Upper lobe of left lung (tissue), 6 donors: ENCODE results near the gene USP34. TPM values are rescaled to one million over a fixed set of nuclear protein-coding genes. Genes with fewer than 3 reads are reported as not detected.

Source experiments
- ATAC-seq, 2 donors: fragments of 200-7000 bp; cut with Tn5 transposase; one replicate each; pipeline ENCODE4 v1.9.1; 2022; ENCODE audit warnings: mild to moderate bottlenecking in 2 of 2, moderate library complexity in 2 of 2; ENCODE audit not compliant: low FRiP score in 2 of 2
- DNase-seq, 2 donors: peaks; one replicate each; pipeline ENCODE4 v3.0.0-alpha.2; 2019 to 2020
- H3K27ac ChIP-seq, 4 donors: fragments of 200-600 bp; sonication (generic); one replicate each; pipeline ENCODE4 v1.5.1; 2016 to 2019
- H3K27me3 ChIP-seq, 4 donors: fragments of 200-600 bp; sonication (generic); one replicate each; pipeline ENCODE4 v1.5.1; 2017 to 2019
- H3K36me3 ChIP-seq, 4 donors: fragments of 200-600 bp; sonication (generic); one replicate each; pipeline ENCODE4 v1.5.1; 2016 to 2019
- H3K4me1 ChIP-seq, 4 donors: fragments of 200-600 bp; sonication (generic); one replicate each; pipeline ENCODE4 v1.5.1; 2018 to 2019
- H3K4me3 ChIP-seq, 4 donors: fragments of 200-600 bp; sonication (generic); one replicate each; pipeline ENCODE4 v1.5.1; 2017 to 2019; ENCODE audit warnings: mild to moderate bottlenecking in 2 of 4, moderate library complexity in 1 of 4
- H3K9me3 ChIP-seq, 4 donors: fragments of 200-600 bp; sonication (generic); one replicate each; pipeline ENCODE4 v1.5.1; 2018 to 2019
- CTCF ChIP-seq, 6 experiments: fragments of 450-650 bp in 4 of 6; fragments of 200-600 bp in 2 of 6; sonication (generic) in 2 of 6; IDR thresholded peaks; one replicate each; pipeline ENCODE4 v1.5.1; 2016 to 2019; ENCODE audit warnings: antibody characterized with exemption in 6 of 6
- EP300 ChIP-seq, 4 donors: sonication (generic); formaldehyde crosslinking; IDR thresholded peaks; one replicate each; pipeline ENCODE4 v1.5.1; 2017; ENCODE audit warnings: antibody characterized with exemption in 4 of 4, control low read depth in 2 of 4
- POLR2A ChIP-seq, 4 donors: fragments of 450-650 bp; IDR thresholded peaks; one replicate each; pipeline ENCODE4 v1.5.1; 2016 to 2017; ENCODE audit warnings: antibody characterized with exemption in 4 of 4, mild to moderate bottlenecking in 2 of 4
- POLR2AphosphoS5 ChIP-seq, 2 donors: sonication (generic); formaldehyde crosslinking; IDR thresholded peaks; one replicate each; pipeline ENCODE4 v1.5.1; 2017; ENCODE audit warnings: antibody characterized with exemption in 2 of 2
- WGBS, 2 donors: methylation state at CpG; one replicate each; pipeline ENCODE4 v1.1.5; 2017 to 2018; 5-methylcytosine and 5-hydroxymethylcytosine counted together
- total RNA-seq, 6 donors: library from RNA; depleted of rRNA in 4 of 6; stranded (reverse); fragments of >200 nt in 4 of 6; gene quantifications; one replicate each; pipeline versions ENCODE4 v1.1.0 to v1.2.1, GENCODE V29; 2016 to 2021
- donor health status: DM: no; HTN: no; CAD: no; lungs with moderate emphysema.
- donor health status: DM: no; HTN: yes; CAD: no; lungs with severe emphysema.

The USP34 gene
- total RNA-seq, 6 donors from 2014 or later, result 73.8 to 223 (median 114) TPM

GRCh38 chr2:61350777-61351176 lies 120.1 kb downstream of the USP34 start:
- 91 to 93% methylated on average over 3 of the region's 3 CpGs for WGBS, 2 donors
- no peak for ATAC-seq
- H3K4me3 ChIP-seq, result no peak overlapping the region
- H3K36me3 ChIP-seq, result peaks cover 11 to 45% (median 24%) of the 10 kb centered on the region in 4 donors
- no peaks in the 10 kb centered on the region for H3K27me3 ChIP-seq
- peaks cover 0 to 8% (median 2%) of the 10 kb centered on the region in 4 donors for H3K9me3 ChIP-seq
- H3K27ac ChIP-seq, result no peak overlapping the region
- no peak for TF ChIP-seq POLR2A (IDR thresholded peaks at IDR 0.05)
- TF ChIP-seq CTCF (IDR thresholded peaks at IDR 0.05), result no peak
- TF ChIP-seq POLR2AphosphoS5 (IDR thresholded peaks at IDR 0.05), result no peak
- TF ChIP-seq EP300 (IDR thresholded peaks at IDR 0.05), result no peak
- H3K4me1 ChIP-seq, result peaks cover 0 to 9% (median 2%) of the 10 kb centered on the region in 4 donors
- peak in 1 of 2 donors; percentile 56 for DNase-seq

- TF ChIP-seq POLR2A (IDR thresholded peaks at IDR 0.05), result no peak
- TF ChIP-seq EP300 (IDR thresholded peaks at IDR 0.05), result no peak
- TF ChIP-seq CTCF (IDR thresholded peaks at IDR 0.05), result no peak
- TF ChIP-seq POLR2AphosphoS5 (IDR thresholded peaks at IDR 0.05), result no peak
- H3K27me3 ChIP-seq, result no peaks in the 10 kb centered on the region
- H3K36me3 ChIP-seq, result peaks cover 18 to 70% (median 32%) of the 10 kb centered on the region in 4 donors
- no peaks in the 10 kb centered on the region for H3K4me1 ChIP-seq
- DNase-seq (no peak), ATAC-seq (no peak)
- H3K4me3 ChIP-seq, result no peak overlapping the region
- 96% methylated on average over 1 of the region's 1 CpG for WGBS, 2 donors
- H3K27ac ChIP-seq, result no peak overlapping the region
- H3K9me3 ChIP-seq, result no peaks in the 10 kb centered on the region
These were observed 127.7 kb downstream of the USP34 start for GRCh38 chr2:61343141-61343540.

- ATAC-seq (no peak), DNase-seq (no peak)
- H3K4me1 ChIP-seq, result no peaks in the 10 kb centered on the region
- 93 to 98% methylated on average over 2 of the region's 2 CpGs for WGBS, 2 donors
- H3K27ac ChIP-seq, result no peak overlapping the region
- no peak overlapping the region for H3K4me3 ChIP-seq
- no peak for TF ChIP-seq POLR2A (IDR thresholded peaks at IDR 0.05)
- TF ChIP-seq EP300 (IDR thresholded peaks at IDR 0.05), result no peak
- TF ChIP-seq CTCF (IDR thresholded peaks at IDR 0.05), result no peak
- no peak for TF ChIP-seq POLR2AphosphoS5 (IDR thresholded peaks at IDR 0.05)
- no peaks in the 10 kb centered on the region for H3K27me3 ChIP-seq
- H3K9me3 ChIP-seq, result no peaks in the 10 kb centered on the region
- peaks cover 4 to 65% (median 15%) of the 10 kb centered on the region in 4 donors for H3K36me3 ChIP-seq
These were observed 130.6 kb downstream of the USP34 start for GRCh38 chr2:61340242-61340641.

- Histone ChIP-seq H3K36me3 (peaks cover 3 to 57% (median 12%) of the 10 kb centered on the region in 4 donors), H3K4me1 (no peaks in the 10 kb centered on the region), H3K4me3 (no peak overlapping the region), H3K27ac (no peak overlapping the region), H3K9me3 (no peaks in the 10 kb centered on the region), H3K27me3 (no peaks in the 10 kb centered on the region)
- TF ChIP-seq EP300 (IDR thresholded peaks at IDR 0.05) (no peak), CTCF (IDR thresholded peaks at IDR 0.05) (no peak), POLR2AphosphoS5 (IDR thresholded peaks at IDR 0.05) (no peak)
- DNase-seq (no peak), ATAC-seq (no peak)
These were observed 132.4 kb downstream of the USP34 start for GRCh38 chr2:61338447-61338846.

GRCh38 chr2:61335187-61335586 lies 135.7 kb downstream of the USP34 start:
- Histone ChIP-seq H3K36me3 (peaks cover 0 to 60% (median 7%) of the 10 kb centered on the region in 4 donors), H3K4me3 (no peak overlapping the region), H3K27ac (no peak overlapping the region), H3K27me3 (no peaks in the 10 kb centered on the region), H3K9me3 (no peaks in the 10 kb centered on the region), H3K4me1 (no peaks in the 10 kb centered on the region)
- ATAC-seq (no peak), DNase-seq (no peak)
- WGBS, 2 donors, result 88 to 96% methylated on average over 3 of the region's 3 CpGs
- TF ChIP-seq CTCF (IDR thresholded peaks at IDR 0.05) (no peak), EP300 (IDR thresholded peaks at IDR 0.05) (no peak), POLR2AphosphoS5 (IDR thresholded peaks at IDR 0.05) (no peak), POLR2A (IDR thresholded peaks at IDR 0.05) (no peak)
